Measurements from ENCODE around the gene EPB41L4A.
A peak's percentile ranks its signal among the peaks of the same experiment; 100 is the strongest.

Gene EPB41L4A

GRCh38 chr5:112234000-112234399 is 185.1 kb downstream of the EPB41L4A start:
- TF ChIP-seq EP300 (IDR thresholded peaks at IDR 0.05; ENCODE audit: borderline replicate concordance) (no peak), ZBTB7A (IDR thresholded peaks at IDR 0.05; ENCODE audit: low read depth) (no peak), NFIC (IDR thresholded peaks at IDR 0.05) (no peak), CREB1 (IDR thresholded peaks at IDR 0.05; ENCODE audit: low read depth) (no peak), REST (IDR thresholded peaks at IDR 0.05; ENCODE audit: low read depth) (no peak), TAF1 (IDR thresholded peaks at IDR 0.05; ENCODE audit: low read depth) (no peak), USF1 (IDR thresholded peaks at IDR 0.05) (no peak), MAX (IDR thresholded peaks at IDR 0.05) (no peak), CEBPB (IDR thresholded peaks at IDR 0.05) (no peak)

- TF ChIP-seq FOXM1 (IDR thresholded peaks at IDR 0.05; ENCODE audit: borderline replicate concordance, low read depth) = no peak
- no peak for TF ChIP-seq EP300 (IDR thresholded peaks at IDR 0.05; ENCODE audit: borderline replicate concordance)
- no peak for TF ChIP-seq TCF12 (IDR thresholded peaks at IDR 0.05; ENCODE audit: low read depth)
- TF ChIP-seq EGR1 (IDR thresholded peaks at IDR 0.05) = no peak
- no peak for TF ChIP-seq MAX (IDR thresholded peaks at IDR 0.05)
- TF ChIP-seq ZBTB7A (IDR thresholded peaks at IDR 0.05; ENCODE audit: low read depth) = no peak
- TF ChIP-seq CREB1 (IDR thresholded peaks at IDR 0.05; ENCODE audit: low read depth) = no peak
Observed at GRCh38 chr5:112232667-112233066, 186.4 kb downstream of the EPB41L4A start.

GRCh38 chr5:112230606-112231005 is 188.5 kb downstream of the EPB41L4A start:
- TF ChIP-seq RAD21 (IDR thresholded peaks at IDR 0.05; ENCODE audit: low read depth) = no peak
- no peak for TF ChIP-seq NFIC (IDR thresholded peaks at IDR 0.05)
- TF ChIP-seq EGR1 (IDR thresholded peaks at IDR 0.05) = no peak
- TF ChIP-seq TCF12 (IDR thresholded peaks at IDR 0.05; ENCODE audit: low read depth) = no peak
- no peak for TF ChIP-seq REST (IDR thresholded peaks at IDR 0.05; ENCODE audit: low read depth)
- no peak for TF ChIP-seq FOXM1 (IDR thresholded peaks at IDR 0.05; ENCODE audit: borderline replicate concordance, low read depth)
- no peak for TF ChIP-seq USF1 (IDR thresholded peaks at IDR 0.05)
- no peak for TF ChIP-seq TAF1 (IDR thresholded peaks at IDR 0.05; ENCODE audit: low read depth)
- no peak for TF ChIP-seq MAX (IDR thresholded peaks at IDR 0.05)

- TF ChIP-seq REST (IDR thresholded peaks at IDR 0.05; ENCODE audit: low read depth) = no peak
- TF ChIP-seq CREB1 (IDR thresholded peaks at IDR 0.05; ENCODE audit: low read depth) = no peak
- TF ChIP-seq TEAD4 (IDR thresholded peaks at IDR 0.05) = peak; percentile 98
- TF ChIP-seq EP300 (IDR thresholded peaks at IDR 0.05; ENCODE audit: borderline replicate concordance) = peak; percentile 96
- TF ChIP-seq YY1 (IDR thresholded peaks at IDR 0.05; ENCODE audit: low read depth) = 0 out of 2 replicates have a peak, but pooled peaks have one; percentile 23
- TF ChIP-seq FOXM1 (IDR thresholded peaks at IDR 0.05; ENCODE audit: borderline replicate concordance, low read depth) = peak; percentile 84
- peak; percentile 85 for TF ChIP-seq MAX (IDR thresholded peaks at IDR 0.05)
- peak; percentile 98 for TF ChIP-seq TCF12 (IDR thresholded peaks at IDR 0.05; ENCODE audit: low read depth)
- TF ChIP-seq TAF1 (IDR thresholded peaks at IDR 0.05; ENCODE audit: low read depth) = no peak
- no peak for TF ChIP-seq EGR1 (IDR thresholded peaks at IDR 0.05)
- TF ChIP-seq NFIC (IDR thresholded peaks at IDR 0.05) = peak; percentile 99
- no peak for TF ChIP-seq ZBTB7A (IDR thresholded peaks at IDR 0.05; ENCODE audit: low read depth)
- TF ChIP-seq USF1 (IDR thresholded peaks at IDR 0.05) = peak; percentile 15; the same call in 1 of the 2 replicates
- 0 out of 2 replicates have a peak, but pooled peaks have one; percentile 49 for TF ChIP-seq CEBPB (IDR thresholded peaks at IDR 0.05)
- TF ChIP-seq RAD21 (IDR thresholded peaks at IDR 0.05; ENCODE audit: low read depth) = peak; percentile 28; the same call in 1 of the 2 replicates
Observed at GRCh38 chr5:112228667-112229066, 190.4 kb downstream of the EPB41L4A start.

Data from Ishikawa (cell line).